Keratinocyte (primary cell): ENCODE measurements around the gene CCDC148. TPM values are rescaled to one million over a fixed set of nuclear protein-coding genes. Genes with fewer than 3 reads are reported as not detected.
"Not testable (repeated sequence)": the region's sequence is repeated elsewhere in the genome, so short reads cannot be mapped to it uniquely, and the experiment has no call there.

Source experiments
- DNase-seq: peaks from one replicate; pipeline ENCODE4 v3.0.0-alpha.2; 2011; ENCODE audit warnings: low read depth, missing footprints, low spot score
- FAIRE-seq: peaks from 2 replicates; lab custom pipeline; 2011; peaks lifted over from hg19 to GRCh38; lab: Jason Lieb, UNC
- H2AFZ ChIP-seq: 2 replicates; pipeline ENCODE4 v1.6.0; 2012; ENCODE audit warnings: low read length, control low read depth, inconsistent platforms; ENCODE audit not compliant: control insufficient read depth
- H3K27ac ChIP-seq: 2 replicates; pipeline ENCODE4 v1.5.1; 2011; ENCODE audit warnings: low read length; ENCODE audit not compliant: control insufficient read depth, insufficient read depth
- H3K27me3 ChIP-seq: 3 replicates; pipeline ENCODE4 v1.6.0; 2011; ENCODE audit warnings: low read length; ENCODE audit not compliant: control insufficient read depth, insufficient read depth; ENCODE audit errors: extremely low read depth
- H3K36me3 ChIP-seq, 2 experiments: 2 replicates in 1 of 2; 3 replicates in 1 of 2; pipeline ENCODE4 v1.5.1; 2011; ENCODE audit warnings: low read length in 2 of 2, mild to moderate bottlenecking in 1 of 2; ENCODE audit not compliant: control insufficient read depth in 2 of 2, insufficient read depth in 2 of 2; ENCODE audit errors: extremely low read depth in 1 of 2
- H3K4me1 ChIP-seq: 3 replicates; pipeline ENCODE4 v1.5.1; 2011; ENCODE audit warnings: low read length; ENCODE audit not compliant: control insufficient read depth, insufficient read depth; ENCODE audit errors: extremely low read depth
- H3K4me2 ChIP-seq: 3 replicates; pipeline ENCODE4 v1.6.0; 2011; ENCODE audit warnings: low read depth, low read length; ENCODE audit not compliant: control insufficient read depth, insufficient read depth; ENCODE audit errors: extremely low read depth
- H3K4me3 ChIP-seq, 3 experiments: fragments of 200-600 bp in 1 of 3; sonication (generic) in 1 of 3; 2 replicates in 2 of 3; 3 replicates in 1 of 3; pipeline ENCODE4 v1.5.1; 2011 to 2016; ENCODE audit warnings: low read length in 3 of 3, mild to moderate bottlenecking in 3 of 3, control low read depth in 2 of 3, inconsistent platforms in 1 of 3, low read depth in 1 of 3, mixed read lengths in 1 of 3, mixed run types in 1 of 3, moderate library complexity in 1 of 3; ENCODE audit not compliant: control insufficient read depth in 2 of 3, insufficient read depth in 2 of 3; ENCODE audit errors: extremely low read depth in 1 of 3
- H3K79me2 ChIP-seq: 2 replicates; pipeline ENCODE4 v1.6.0; 2012; ENCODE audit warnings: low read length; ENCODE audit not compliant: control insufficient read depth, insufficient read depth
- H3K9ac ChIP-seq: 3 replicates; pipeline ENCODE4 v1.6.0; 2011; ENCODE audit warnings: low read length; ENCODE audit not compliant: control insufficient read depth, insufficient read depth; ENCODE audit errors: extremely low read depth
- H3K9me1 ChIP-seq: 3 replicates; pipeline ENCODE4 v1.6.0; 2011; ENCODE audit warnings: low read length; ENCODE audit not compliant: control insufficient read depth, insufficient read depth; ENCODE audit errors: extremely low read depth
- H3K9me3 ChIP-seq: 2 replicates; pipeline ENCODE4 v1.5.1; 2012; ENCODE audit warnings: low read depth, low read length; ENCODE audit not compliant: control insufficient read depth
- H4K20me1 ChIP-seq: 3 replicates; pipeline ENCODE4 v1.6.0; 2011; ENCODE audit warnings: low read length; ENCODE audit not compliant: control insufficient read depth, insufficient read depth; ENCODE audit errors: extremely low read depth
- CTCF ChIP-seq, 3 experiments: IDR thresholded peaks in 1 of 3; conservative IDR thresholded peaks in 1 of 3; optimal IDR thresholded peaks in 1 of 3; 2 replicates in 2 of 3; 3 replicates in 1 of 3; pipeline versions ENCODE3 to v1.5.1; 2011; ENCODE audit warnings: low read length in 3 of 3, mild to moderate bottlenecking in 3 of 3, moderate library complexity in 2 of 3, control low read depth in 1 of 3, inconsistent platforms in 1 of 3; ENCODE audit not compliant: insufficient read depth in 2 of 3; ENCODE audit errors: extremely low read depth in 1 of 3
- EZH2 ChIP-seq: IDR thresholded peaks from one replicate; pipeline ENCODE4 v1.6.1; 2012; ENCODE audit warnings: inconsistent platforms, mild to moderate bottlenecking, low read length, moderate library complexity
- dilution Hi-C: fragments of 300-500 bp; cut with MboI; formaldehyde crosslinking; loops from one replicate; pipeline ENCODE4 v1.7.0; 2020; ENCODE audit warnings: low sequenced_read_pairs; ENCODE audit not compliant: extremely low pct_ligation_motif_present
- polyA plus RNA-seq, 5 experiments: library from polyadenylated mRNA; depleted of rRNA in 3 of 5; stranded (reverse) in 3 of 5; stranded (forward) in 1 of 5; unstranded in 1 of 5; fragments of >200 nt; gene quantifications; 1 replicate in 1 of 5; 2 replicates in 3 of 5; 3 replicates in 1 of 5; pipeline versions ENCODE4 v1.2.1 to v1.2.3, GENCODE V29; 2011 to 2012; ENCODE audit warnings: missing spikeins in 2 of 5, low read depth in 1 of 5, low replicate concordance in 1 of 5

Gene CCDC148
- polyA plus RNA-seq, 1 donor (not counting 4 experiments of a cell fraction or from before 2014, with no cell fraction given), result 0.39 TPM

GRCh38 chr2:158312981-158313380 lies 143.6 kb downstream of the CCDC148 start:
- TF ChIP-seq CTCF (optimal IDR thresholded peaks at IDR 0.05 in 1 of 3, IDR thresholded peaks at IDR 0.05 in 1 of 3, conservative IDR thresholded peaks at IDR 0.05 in 1 of 3; ENCODE audit: extremely low read depth in 1 of 3, insufficient read depth in 2 of 3, low read length in 3 of 3) (no peak), EZH2 (no peak)
- H3K4me2 ChIP-seq, result no peak overlapping the region
- H3K36me3 ChIP-seq, result no peaks in the 10 kb centered on the region
- no peaks in the 10 kb centered on the region for H3K9me3 ChIP-seq
- H2AFZ ChIP-seq, result no peak overlapping the region
- no peaks in the 10 kb centered on the region for H3K9me1 ChIP-seq
- H3K4me1 ChIP-seq, result no peaks in the 10 kb centered on the region
- no peaks in the 10 kb centered on the region for H3K27me3 ChIP-seq
- H3K4me3 ChIP-seq, result no peak overlapping the region
- no peak overlapping the region for H3K9ac ChIP-seq
- H3K79me2 ChIP-seq, result no peaks in the 10 kb centered on the region
- H3K27ac ChIP-seq, result no peak overlapping the region
- H4K20me1 ChIP-seq, result no peaks in the 10 kb centered on the region
- DNase-seq (no peak), FAIRE-seq (no peak)
- dilution Hi-C loops, result no loop called here

GRCh38 chr2:158310407-158310806 lies 146.1 kb downstream of the CCDC148 start:
- H3K27me3 ChIP-seq, H3K9me1 ChIP-seq, dilution Hi-C loops, H3K4me2 ChIP-seq, FAIRE-seq, H3K4me1 ChIP-seq, H3K36me3 ChIP-seq, H3K79me2 ChIP-seq, DNase-seq, H4K20me1 ChIP-seq, H2AFZ ChIP-seq, H3K4me3 ChIP-seq, H3K9ac ChIP-seq, H3K9me3 ChIP-seq, H3K27ac ChIP-seq: not testable (repeated sequence)

DNA sequence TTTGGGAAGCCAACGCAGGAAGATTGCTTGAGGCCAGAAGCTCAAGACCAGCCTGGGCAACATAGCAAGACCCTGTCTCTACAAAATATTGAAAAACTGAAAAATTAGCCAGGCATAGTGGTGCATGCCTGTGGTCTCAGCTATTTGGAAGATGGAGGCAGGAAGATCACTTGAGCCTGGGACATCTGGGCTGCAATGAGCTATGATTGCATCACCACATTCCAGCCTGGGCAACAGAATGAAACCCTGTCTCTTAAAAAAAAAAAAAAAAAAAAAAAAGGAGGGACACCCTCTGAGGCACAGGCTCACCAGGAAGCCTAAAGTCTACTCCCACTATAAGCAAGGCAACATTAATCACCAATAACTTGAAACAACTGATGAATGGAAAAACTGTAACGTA lies 151.1 kb downstream of the CCDC148 start:
- no peak overlapping the region for H3K4me3 ChIP-seq
- FAIRE-seq, result no peak
- H3K4me1 ChIP-seq, result no peaks in the 10 kb centered on the region
- H3K36me3 ChIP-seq, result no peaks in the 10 kb centered on the region
- H2AFZ ChIP-seq, result no peak overlapping the region
- no peak for DNase-seq
- no peak overlapping the region for H3K4me2 ChIP-seq
- no peaks in the 10 kb centered on the region for H4K20me1 ChIP-seq
- H3K9me1 ChIP-seq, result no peaks in the 10 kb centered on the region
- H3K79me2 ChIP-seq, result no peaks in the 10 kb centered on the region
- peaks cover 1% of the 10 kb centered on the region for H3K9me3 ChIP-seq
- TF ChIP-seq EZH2, result no peak
- no peak for TF ChIP-seq CTCF (optimal IDR thresholded peaks at IDR 0.05 in 1 of 3, IDR thresholded peaks at IDR 0.05 in 1 of 3, conservative IDR thresholded peaks at IDR 0.05 in 1 of 3; ENCODE audit: extremely low read depth in 1 of 3, insufficient read depth in 2 of 3, low read length in 3 of 3)
- H3K9ac ChIP-seq, result no peak overlapping the region
- dilution Hi-C loops, result no loop called here
- no peak overlapping the region for H3K27ac ChIP-seq
- H3K27me3 ChIP-seq, result no peaks in the 10 kb centered on the region
